NCI-H1436 (cell line): ENCODE results near the gene TMEM176A.

Experiments used
- DNase-seq: peaks from one replicate; lab custom pipeline; 2025; lab: John Stamatoyannopoulos, UW

Gene TMEM176A

GRCh38 chr7:150820148-150820547 is 19.6 kb downstream of the TMEM176A start:
- no peak for DNase-seq

- no peak for DNase-seq
Measured at GRCh38 chr7:150820578-150821198, 20.1 kb downstream of the TMEM176A start.

GRCh38 chr7:150823043-150823442 is 22.5 kb downstream of the TMEM176A start:
- DNase-seq: no peak

- DNase-seq: no peak
Measured at GRCh38 chr7:150823484-150824126, 23.0 kb downstream of the TMEM176A start.

- DNase-seq: no peak
Measured at GRCh38 chr7:150824379-150825177, 24.0 kb downstream of the TMEM176A start.

- no peak for DNase-seq
Measured at GRCh38 chr7:150826061-150826849, 25.7 kb downstream of the TMEM176A start.

- no peak for DNase-seq
Measured at GRCh38 chr7:150828384-150828783, 27.8 kb downstream of the TMEM176A start.

- DNase-seq: no peak
Measured at GRCh38 chr7:150829426-150829825, 28.9 kb downstream of the TMEM176A start.

- no peak for DNase-seq
Measured at GRCh38 chr7:150830937-150831336, 30.4 kb downstream of the TMEM176A start.

GRCh38 chr7:150831851-150832250 is 31.3 kb downstream of the TMEM176A start:
- no peak for DNase-seq

GRCh38 chr7:150835019-150835418 is 34.5 kb downstream of the TMEM176A start:
- no peak for DNase-seq

- no peak for DNase-seq
Measured at GRCh38 chr7:150835702-150836280, 35.2 kb downstream of the TMEM176A start.

- DNase-seq: no peak
Measured at GRCh38 chr7:150838965-150839650, 38.5 kb downstream of the TMEM176A start.

- DNase-seq: no peak
Measured at GRCh38 chr7:150842018-150842417, 41.4 kb downstream of the TMEM176A start.

GRCh38 chr7:150842716-150843115 is 42.1 kb downstream of the TMEM176A start:
- no peak for DNase-seq

- no peak for DNase-seq
Measured at GRCh38 chr7:150845421-150845861, 44.9 kb downstream of the TMEM176A start.

GRCh38 chr7:150846291-150847115 is 45.9 kb downstream of the TMEM176A start:
- DNase-seq: no peak

GRCh38 chr7:150847536-150847935 is 47.0 kb downstream of the TMEM176A start:
- no peak for DNase-seq

GRCh38 chr7:150848111-150848510 is 47.5 kb downstream of the TMEM176A start:
- no peak for DNase-seq

GRCh38 chr7:150848561-150849115 is 48.1 kb downstream of the TMEM176A start:
- no peak for DNase-seq
